HG03159 (cell line): ENCODE measurements around the gene PYDC1.
"Not testable (repeated sequence)": the region's sequence is repeated elsewhere in the genome, so short reads cannot be mapped to it uniquely, and the experiment has no call there.

Source experiments
- ATAC-seq: cut with Tn5 transposase; IDR thresholded peaks from one replicate; pipeline ENCODE4 v1.9.1; 2021; ENCODE audit warnings: mild to moderate bottlenecking, moderate library complexity; ENCODE audit not compliant: unreplicated experiment

PYDC1 gene

GRCh38 chr16:31196324-31197088, 20.4 kb downstream of the PYDC1 start:
- ATAC-seq, result no peak

- not testable (repeated sequence) for ATAC-seq
Observed at GRCh38 chr16:31195861-31196260, 21.1 kb downstream of the PYDC1 start.

GRCh38 chr16:31194898-31195297, 22.0 kb downstream of the PYDC1 start:
- no peak for ATAC-seq

GRCh38 chr16:31193874-31194273, 23.1 kb downstream of the PYDC1 start:
- no peak for ATAC-seq

- no peak for ATAC-seq
Observed at GRCh38 chr16:31192856-31193642, 23.9 kb downstream of the PYDC1 start.

- ATAC-seq, result no peak
Observed at GRCh38 chr16:31191697-31192428, 25.1 kb downstream of the PYDC1 start.

GRCh38 chr16:31190818-31191444, 26.0 kb downstream of the PYDC1 start:
- no peak for ATAC-seq

GRCh38 chr16:31190061-31190460, 26.9 kb downstream of the PYDC1 start:
- no peak for ATAC-seq

- ATAC-seq, result no peak
Observed at GRCh38 chr16:31189412-31189778, 27.5 kb downstream of the PYDC1 start.

GRCh38 chr16:31188450-31189411, 28.2 kb downstream of the PYDC1 start:
- no peak for ATAC-seq

- ATAC-seq, result no peak
Observed at GRCh38 chr16:31187808-31188189, 29.1 kb downstream of the PYDC1 start.

GRCh38 chr16:31186930-31187807, 29.8 kb downstream of the PYDC1 start:
- no peak for ATAC-seq

- ATAC-seq, result no peak
Observed at GRCh38 chr16:31186176-31186575, 30.8 kb downstream of the PYDC1 start.

- no peak for ATAC-seq
Observed at GRCh38 chr16:31185339-31185738, 31.6 kb downstream of the PYDC1 start.

- ATAC-seq, result no peak
Observed at GRCh38 chr16:31184888-31185287, 32.0 kb downstream of the PYDC1 start.

GRCh38 chr16:31183432-31184428, 33.2 kb downstream of the PYDC1 start:
- ATAC-seq, result no peak

- no peak for ATAC-seq
Observed at GRCh38 chr16:31182391-31182790, 34.5 kb downstream of the PYDC1 start.
